Prostate gland (tissue), 2 donors: ENCODE results near the gene AFF3.
"Not testable (repeated sequence)": the region's sequence is repeated elsewhere in the genome, so short reads cannot be mapped to it uniquely, and the experiment has no call there.

ENCODE experiments used
- CTCF ChIP-seq, 4 experiments: fragments of 200-600 bp in 2 of 4; fragments of 450-650 bp in 2 of 4; sonication (generic) in 2 of 4; IDR thresholded peaks; 1 replicate in 3 of 4; 2 replicates in 1 of 4; pipeline ENCODE4 v1.5.1; 2016 to 2019; ENCODE audit warnings: antibody characterized with exemption in 4 of 4, mild to moderate bottlenecking in 2 of 4, moderate library complexity in 2 of 4
- POLR2A ChIP-seq: fragments of 450-650 bp; IDR thresholded peaks from one replicate; pipeline ENCODE4 v1.6.1; 2016; ENCODE audit warnings: antibody characterized with exemption, mild to moderate bottlenecking

- not testable (repeated sequence) for TF ChIP-seq CTCF (IDR thresholded peaks at IDR 0.05); POLR2A
Measured at GRCh38 chr2:100082302-100082978, 60.0 kb downstream of the AFF3 start.
